ENCODE measurements around the gene C17orf50. TPM values are rescaled to one million over a fixed set of nuclear protein-coding genes. Genes with fewer than 3 reads are reported as not detected.

The C17orf50 gene
- total and polyA plus RNA-seq, 2 of the 13 experiments (the other 11 are each of a cell fraction or from before 2014, with no cell fraction given) = not detected

DNA sequence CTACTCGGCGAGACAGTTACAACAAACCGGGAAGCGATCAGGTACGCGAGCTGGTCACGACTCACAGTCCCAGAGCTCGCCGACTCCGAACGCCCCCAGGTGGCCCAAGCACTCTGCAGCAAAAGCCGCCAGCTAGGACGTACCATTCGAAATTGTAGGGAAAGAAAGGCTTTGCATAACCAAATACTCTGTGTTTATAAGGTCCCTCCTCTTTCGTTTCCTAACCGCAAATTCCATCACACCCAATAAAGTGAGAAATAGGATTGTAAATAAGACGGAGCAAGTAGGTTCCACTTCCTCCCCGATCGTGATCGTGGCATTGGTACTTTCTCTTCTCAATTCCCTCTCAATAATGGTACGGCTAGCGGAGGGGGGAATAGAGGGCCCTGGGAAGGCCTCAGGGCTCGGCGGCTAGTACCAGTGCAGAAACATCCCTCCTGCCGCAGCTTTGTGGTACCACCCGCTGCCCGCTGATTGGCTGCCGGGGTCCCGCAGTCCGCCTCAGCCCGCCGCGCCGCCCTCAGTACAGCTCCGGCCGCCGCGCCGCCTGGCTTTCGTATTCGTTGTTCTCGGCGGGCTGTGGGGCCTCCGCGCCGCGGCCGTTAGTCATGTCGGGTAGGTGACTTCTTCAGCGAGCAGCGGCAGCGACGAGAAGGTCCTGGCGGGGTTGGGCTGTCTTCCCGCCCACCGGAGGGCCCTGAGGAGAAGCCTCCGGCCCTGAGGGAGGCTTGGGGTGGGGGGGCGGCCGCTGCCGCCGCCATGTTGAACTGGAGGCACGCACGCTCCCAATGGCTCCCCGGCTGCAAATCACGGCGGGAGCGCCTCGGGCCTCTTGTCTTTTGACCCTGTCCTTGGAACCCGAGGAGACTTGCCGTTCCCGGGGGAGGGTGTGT, 48.5 kb downstream of the C17orf50 start, which contains the start of gene TAF15 (continued):
- TF ChIP-seq DZIP1 (CRISPR knock-in tag; IDR thresholded peaks at IDR 0.05) (0 out of 2 replicates have a peak, but pooled peaks have one; percentile 50), ZNF34 (CRISPR knock-in tag; IDR thresholded peaks at IDR 0.05; ENCODE audit: borderline replicate concordance) (no peak), ZNF780A (CRISPR knock-in tag; IDR thresholded peaks at IDR 0.05) (no peak), KDM5A (IDR thresholded peaks at IDR 0.05; ENCODE audit: borderline replicate concordance, low read length) (peak; percentile 57; the same call in 1 of the 2 replicates), KLF16 (CRISPR knock-in tag; IDR thresholded peaks at IDR 0.05) (peak in 1 of 2 experiments; percentile 19; a peak in 1 of 4 replicates), IKZF4 (CRISPR knock-in tag; IDR thresholded peaks at IDR 0.05; ENCODE audit: borderline replicate concordance, low read depth, not compliant biosample characterization) (peak; percentile 97), ZNF431 (CRISPR knock-in tag; IDR thresholded peaks at IDR 0.05; ENCODE audit: borderline replicate concordance, low read depth) (no peak), MZF1 (CRISPR knock-in tag; IDR thresholded peaks at IDR 0.05; ENCODE audit: borderline replicate concordance) (no peak), ZFYVE20 (CRISPR knock-in tag; IDR thresholded peaks at IDR 0.05; ENCODE audit: borderline replicate concordance, low read depth) (no peak), ZFP1 (CRISPR knock-in tag; IDR thresholded peaks at IDR 0.05) (peak; percentile 82; the same call in 1 of the 2 replicates), FOXJ3 (CRISPR knock-in tag; IDR thresholded peaks at IDR 0.05; ENCODE audit: borderline replicate concordance) (no peak), POGK (CRISPR knock-in tag; conservative IDR thresholded peaks at IDR 0.05) (peak; percentile 70), TEAD2 (CRISPR knock-in tag; IDR thresholded peaks at IDR 0.05) (no peak), ZNF432 (CRISPR knock-in tag; IDR thresholded peaks at IDR 0.05; ENCODE audit: borderline replicate concordance) (no peak), TRIM24 (CRISPR knock-in tag; IDR thresholded peaks at IDR 0.05) (no peak), ZNF816 (CRISPR knock-in tag; IDR thresholded peaks at IDR 0.05; ENCODE audit: borderline replicate concordance) (no peak), SETDB1 (CRISPR knock-in tag; IDR thresholded peaks at IDR 0.05; ENCODE audit: borderline replicate concordance) (no peak), FOXK2 (IDR thresholded peaks at IDR 0.05) (peak; percentile 99), TOE1 (CRISPR knock-in tag; IDR thresholded peaks at IDR 0.05) (no peak)
- TF ChIP-seq, protein P1, sequence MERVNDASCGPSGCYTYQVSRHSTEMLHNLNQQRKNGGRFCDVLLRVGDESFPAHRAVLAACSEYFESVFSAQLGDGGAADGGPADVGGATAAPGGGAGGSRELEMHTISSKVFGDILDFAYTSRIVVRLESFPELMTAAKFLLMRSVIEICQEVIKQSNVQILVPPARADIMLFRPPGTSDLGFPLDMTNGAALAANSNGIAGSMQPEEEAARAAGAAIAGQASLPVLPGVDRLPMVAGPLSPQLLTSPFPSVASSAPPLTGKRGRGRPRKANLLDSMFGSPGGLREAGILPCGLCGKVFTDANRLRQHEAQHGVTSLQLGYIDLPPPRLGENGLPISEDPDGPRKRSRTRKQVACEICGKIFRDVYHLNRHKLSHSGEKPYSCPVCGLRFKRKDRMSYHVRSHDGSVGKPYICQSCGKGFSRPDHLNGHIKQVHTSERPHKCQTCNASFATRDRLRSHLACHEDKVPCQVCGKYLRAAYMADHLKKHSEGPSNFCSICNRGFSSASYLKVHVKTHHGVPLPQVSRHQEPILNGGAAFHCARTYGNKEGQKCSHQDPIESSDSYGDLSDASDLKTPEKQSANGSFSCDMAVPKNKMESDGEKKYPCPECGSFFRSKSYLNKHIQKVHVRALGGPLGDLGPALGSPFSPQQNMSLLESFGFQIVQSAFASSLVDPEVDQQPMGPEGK (CRISPR knock-in tag; IDR thresholded peaks at IDR 0.05) = peak; percentile 31; the same call in 1 of the 2 replicates
- TF ChIP-seq, protein P2, sequence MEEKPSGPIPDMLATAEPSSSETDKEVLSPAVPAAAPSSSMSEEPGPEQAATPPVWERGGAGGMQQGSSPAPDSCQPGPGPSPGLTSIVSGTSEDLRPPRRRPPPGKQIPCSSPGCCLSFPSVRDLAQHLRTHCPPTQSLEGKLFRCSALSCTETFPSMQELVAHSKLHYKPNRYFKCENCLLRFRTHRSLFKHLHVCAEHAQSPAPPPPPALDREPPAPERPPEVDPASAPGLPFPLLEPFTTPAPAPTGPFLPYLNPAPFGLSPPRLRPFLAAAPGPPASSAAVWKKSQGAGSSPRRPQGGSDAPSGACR (CRISPR knock-in tag; IDR thresholded peaks at IDR 0.05) = peak; percentile 70; the same call in 1 of the 2 replicates
